Endodermal cell (in vitro differentiated cells): Measurements from ENCODE around the gene DDX39B. TPM values are rescaled to one million over a fixed set of nuclear protein-coding genes. Genes with fewer than 3 reads are reported as not detected.
A peak's percentile ranks its signal among the peaks of the same experiment; 100 is the strongest.

Experiments used
- DNase-seq: peaks from one replicate; pipeline ENCODE4 v3.0.0-alpha.2; 2017
- H3K27ac ChIP-seq: 2 replicates; pipeline ENCODE4 v1.5.1; 2013; ENCODE audit warnings: mild to moderate bottlenecking, low read depth, low read length, moderate library complexity
- H3K27me3 ChIP-seq: 2 replicates; pipeline ENCODE4 v1.6.1; 2013; ENCODE audit warnings: mild to moderate bottlenecking, low read length, moderate library complexity; ENCODE audit not compliant: insufficient read depth, control insufficient read depth, poor library complexity, severe bottlenecking
- H3K36me3 ChIP-seq: 2 replicates; pipeline ENCODE4 v1.7.0; 2013; ENCODE audit warnings: mild to moderate bottlenecking, low read length, moderate library complexity; ENCODE audit not compliant: control insufficient read depth, insufficient read depth
- H3K4me1 ChIP-seq: one replicate; pipeline ENCODE4 v1.7.0; 2013; ENCODE audit warnings: low read length; ENCODE audit not compliant: control insufficient read depth, insufficient read depth
- H3K4me3 ChIP-seq: 2 replicates; pipeline ENCODE4 v1.5.1; 2013; ENCODE audit warnings: mild to moderate bottlenecking, low read length, moderate library complexity
- H3K9ac ChIP-seq: 2 replicates; pipeline ENCODE4 v1.6.1; 2013; ENCODE audit warnings: mild to moderate bottlenecking, low read length, moderate library complexity; ENCODE audit not compliant: poor library complexity, severe bottlenecking; ENCODE audit errors: extremely low read depth
- H3K9me3 ChIP-seq: 2 replicates; pipeline ENCODE4 v1.6.1; 2013; ENCODE audit warnings: mild to moderate bottlenecking, low read length, moderate library complexity; ENCODE audit not compliant: control insufficient read depth
- H3K27ac Mint-ChIP-seq: 2 replicates; pipeline ENCODE4 v1.8.0; 2020; ENCODE audit warnings: mixed read lengths
- H3K27me3 Mint-ChIP-seq: 2 replicates; pipeline ENCODE4 v1.8.0; 2021; ENCODE audit warnings: mild to moderate bottlenecking, mixed read lengths; ENCODE audit not compliant: insufficient read depth
- H3K36me3 Mint-ChIP-seq: 2 replicates; pipeline ENCODE4 v1.8.0; 2020; ENCODE audit warnings: low read depth, mixed read lengths
- H3K4me1 Mint-ChIP-seq: 2 replicates; pipeline ENCODE4 v1.8.0; 2020; ENCODE audit warnings: mixed read lengths
- H3K4me3 Mint-ChIP-seq: 2 replicates; pipeline ENCODE4 v1.8.0; 2020; ENCODE audit warnings: mild to moderate bottlenecking, moderate library complexity, mixed read lengths
- H3K9me3 Mint-ChIP-seq: 2 replicates; pipeline ENCODE4 v1.8.0; 2020; ENCODE audit warnings: mild to moderate bottlenecking, mixed read lengths
- WGBS, 2 experiments: methylation state at CpG; one replicate each; pipeline versions ENCODE4 v1.1.5 to v1.1.7; 2013; ENCODE audit warnings: missing lambda C conversion rate in 2 of 2, mixed read lengths in 1 of 2; ENCODE audit not compliant: insufficient coverage in 1 of 2, insufficient read length in 1 of 2; 5-methylcytosine and 5-hydroxymethylcytosine counted together
- total RNA-seq, 2 donors: library from RNA; stranded (reverse); fragmentation: NEBNext Ultra II Directional in 1 of 2; extraction: Animal tissue kit (Norgen Biotek cat#: 25700) in 1 of 2; gene quantifications; 2 replicates in 1 of 2; 3 replicates in 1 of 2; pipeline ENCODE4 v1.2.1, GENCODE V29; 2021
- TF ChIP-seq, protein P1 (sequence below): fragments of 200-600 bp; sonication (generic); conservative IDR thresholded peaks from 2 replicates; pipeline ENCODE4 v1.5.0; 2021; ENCODE audit warnings: antibody characterized with exemption, mild to moderate bottlenecking

Gene DDX39B
- total RNA-seq, 2 donors from 2014 or later, result 572 to 654 TPM

DNA sequence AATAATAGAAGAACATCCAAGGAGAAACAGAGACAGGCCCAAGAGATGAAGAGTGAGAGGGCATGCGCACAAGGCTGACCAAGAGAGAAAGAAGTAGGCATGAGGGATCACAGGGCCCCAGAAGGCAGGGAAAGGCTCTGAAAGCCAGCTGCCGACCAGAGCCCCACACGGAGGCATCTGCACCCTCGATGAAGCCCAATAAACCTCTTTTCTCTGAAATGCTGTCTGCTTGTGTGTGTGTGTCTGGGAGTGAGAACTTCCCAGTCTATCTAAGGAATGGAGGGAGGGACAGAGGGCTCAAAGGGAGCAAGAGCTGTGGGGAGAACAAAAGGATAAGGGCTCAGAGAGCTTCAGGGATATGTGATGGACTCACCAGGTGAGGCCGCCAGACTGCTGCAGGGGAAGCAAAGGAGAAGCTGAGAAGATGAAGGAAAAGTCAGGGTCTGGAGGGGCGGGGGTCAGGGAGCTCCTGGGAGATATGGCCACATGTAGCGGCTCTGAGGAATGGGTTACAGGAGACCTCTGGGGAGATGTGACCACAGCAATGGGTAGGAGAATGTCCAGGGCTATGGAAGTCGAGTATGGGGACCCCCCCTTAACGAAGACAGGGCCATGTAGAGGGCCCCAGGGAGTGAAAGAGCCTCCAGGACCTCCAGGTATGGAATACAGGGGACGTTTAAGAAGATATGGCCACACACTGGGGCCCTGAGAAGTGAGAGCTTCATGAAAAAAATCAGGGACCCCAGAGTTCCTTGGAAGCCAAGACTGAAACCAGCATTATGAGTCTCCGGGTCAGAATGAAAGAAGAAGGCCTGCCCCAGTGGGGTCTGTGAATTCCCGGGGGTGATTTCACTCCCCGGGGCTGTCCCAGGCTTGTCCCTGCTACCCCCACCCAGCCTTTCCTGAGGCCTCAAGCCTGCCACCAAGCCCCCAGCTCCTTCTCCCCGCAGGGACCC, 32.6 kb upstream of the DDX39B start:
- Histone ChIP-seq H3K27me3 (no peaks in the 10 kb centered on the region), H3K4me3 (no peak overlapping the region), H3K36me3 (no peaks in the 10 kb centered on the region), H3K9ac (peak overlapping the region; percentile 11), H3K9me3 (no peaks in the 10 kb centered on the region), H3K27ac (no peak overlapping the region), H3K4me1 (peaks cover 6% of the 10 kb centered on the region)
- Mint-ChIP-seq H3K4me1 (peaks cover 7% of the 10 kb centered on the region), H3K36me3 (no peaks in the 10 kb centered on the region), H3K9me3 (no peaks in the 10 kb centered on the region), H3K27ac (no peak overlapping the region), H3K4me3 (no peak overlapping the region), H3K27me3 (peaks cover 28% of the 10 kb centered on the region)
- TF ChIP-seq, protein P1, sequence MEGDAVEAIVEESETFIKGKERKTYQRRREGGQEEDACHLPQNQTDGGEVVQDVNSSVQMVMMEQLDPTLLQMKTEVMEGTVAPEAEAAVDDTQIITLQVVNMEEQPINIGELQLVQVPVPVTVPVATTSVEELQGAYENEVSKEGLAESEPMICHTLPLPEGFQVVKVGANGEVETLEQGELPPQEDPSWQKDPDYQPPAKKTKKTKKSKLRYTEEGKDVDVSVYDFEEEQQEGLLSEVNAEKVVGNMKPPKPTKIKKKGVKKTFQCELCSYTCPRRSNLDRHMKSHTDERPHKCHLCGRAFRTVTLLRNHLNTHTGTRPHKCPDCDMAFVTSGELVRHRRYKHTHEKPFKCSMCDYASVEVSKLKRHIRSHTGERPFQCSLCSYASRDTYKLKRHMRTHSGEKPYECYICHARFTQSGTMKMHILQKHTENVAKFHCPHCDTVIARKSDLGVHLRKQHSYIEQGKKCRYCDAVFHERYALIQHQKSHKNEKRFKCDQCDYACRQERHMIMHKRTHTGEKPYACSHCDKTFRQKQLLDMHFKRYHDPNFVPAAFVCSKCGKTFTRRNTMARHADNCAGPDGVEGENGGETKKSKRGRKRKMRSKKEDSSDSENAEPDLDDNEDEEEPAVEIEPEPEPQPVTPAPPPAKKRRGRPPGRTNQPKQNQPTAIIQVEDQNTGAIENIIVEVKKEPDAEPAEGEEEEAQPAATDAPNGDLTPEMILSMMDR, result peak; percentile 50
- DNase-seq, result peak; percentile 70
- WGBS, 2 experiments, result 92% methylated on average over 7 to 14 of the region's 14 CpGs

DNA sequence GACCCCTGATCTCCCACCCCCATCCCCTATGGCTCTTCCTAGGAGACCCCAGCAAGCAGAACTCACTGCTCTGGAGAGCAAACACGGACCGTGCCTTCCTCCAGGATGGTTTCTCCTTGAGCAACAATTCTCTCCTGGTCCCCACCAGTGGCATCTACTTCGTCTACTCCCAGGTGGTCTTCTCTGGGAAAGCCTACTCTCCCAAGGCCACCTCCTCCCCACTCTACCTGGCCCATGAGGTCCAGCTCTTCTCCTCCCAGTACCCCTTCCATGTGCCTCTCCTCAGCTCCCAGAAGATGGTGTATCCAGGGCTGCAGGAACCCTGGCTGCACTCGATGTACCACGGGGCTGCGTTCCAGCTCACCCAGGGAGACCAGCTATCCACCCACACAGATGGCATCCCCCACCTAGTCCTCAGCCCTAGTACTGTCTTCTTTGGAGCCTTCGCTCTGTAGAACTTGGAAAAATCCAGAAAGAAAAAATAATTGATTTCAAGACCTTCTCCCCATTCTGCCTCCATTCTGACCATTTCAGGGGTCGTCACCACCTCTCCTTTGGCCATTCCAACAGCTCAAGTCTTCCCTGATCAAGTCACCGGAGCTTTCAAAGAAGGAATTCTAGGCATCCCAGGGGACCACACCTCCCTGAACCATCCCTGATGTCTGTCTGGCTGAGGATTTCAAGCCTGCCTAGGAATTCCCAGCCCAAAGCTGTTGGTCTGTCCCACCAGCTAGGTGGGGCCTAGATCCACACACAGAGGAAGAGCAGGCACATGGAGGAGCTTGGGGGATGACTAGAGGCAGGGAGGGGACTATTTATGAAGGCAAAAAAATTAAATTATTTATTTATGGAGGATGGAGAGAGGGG, 31.7 kb upstream of the DDX39B start:
- H3K27ac ChIP-seq, result no peak overlapping the region
- no peak overlapping the region for H3K27ac Mint-ChIP-seq
- no peaks in the 10 kb centered on the region for H3K36me3 ChIP-seq
- no peaks in the 10 kb centered on the region for H3K27me3 ChIP-seq
- DNase-seq, result no peak
- H3K4me1 ChIP-seq, result peaks cover 6% of the 10 kb centered on the region
- H3K9me3 ChIP-seq, result no peaks in the 10 kb centered on the region
- peaks cover 7% of the 10 kb centered on the region for H3K4me1 Mint-ChIP-seq
- peak overlapping the region; percentile 11 for H3K9ac ChIP-seq
- H3K4me3 Mint-ChIP-seq, result no peak overlapping the region
- peaks cover 28% of the 10 kb centered on the region for H3K27me3 Mint-ChIP-seq
- no peak overlapping the region for H3K4me3 ChIP-seq
- TF ChIP-seq, protein P1, result no peak
- 72 to 87% methylated on average over 3 to 9 of the region's 9 CpGs for WGBS, 2 experiments
- no peaks in the 10 kb centered on the region for H3K9me3 Mint-ChIP-seq
- H3K36me3 Mint-ChIP-seq, result no peaks in the 10 kb centered on the region

DNA sequence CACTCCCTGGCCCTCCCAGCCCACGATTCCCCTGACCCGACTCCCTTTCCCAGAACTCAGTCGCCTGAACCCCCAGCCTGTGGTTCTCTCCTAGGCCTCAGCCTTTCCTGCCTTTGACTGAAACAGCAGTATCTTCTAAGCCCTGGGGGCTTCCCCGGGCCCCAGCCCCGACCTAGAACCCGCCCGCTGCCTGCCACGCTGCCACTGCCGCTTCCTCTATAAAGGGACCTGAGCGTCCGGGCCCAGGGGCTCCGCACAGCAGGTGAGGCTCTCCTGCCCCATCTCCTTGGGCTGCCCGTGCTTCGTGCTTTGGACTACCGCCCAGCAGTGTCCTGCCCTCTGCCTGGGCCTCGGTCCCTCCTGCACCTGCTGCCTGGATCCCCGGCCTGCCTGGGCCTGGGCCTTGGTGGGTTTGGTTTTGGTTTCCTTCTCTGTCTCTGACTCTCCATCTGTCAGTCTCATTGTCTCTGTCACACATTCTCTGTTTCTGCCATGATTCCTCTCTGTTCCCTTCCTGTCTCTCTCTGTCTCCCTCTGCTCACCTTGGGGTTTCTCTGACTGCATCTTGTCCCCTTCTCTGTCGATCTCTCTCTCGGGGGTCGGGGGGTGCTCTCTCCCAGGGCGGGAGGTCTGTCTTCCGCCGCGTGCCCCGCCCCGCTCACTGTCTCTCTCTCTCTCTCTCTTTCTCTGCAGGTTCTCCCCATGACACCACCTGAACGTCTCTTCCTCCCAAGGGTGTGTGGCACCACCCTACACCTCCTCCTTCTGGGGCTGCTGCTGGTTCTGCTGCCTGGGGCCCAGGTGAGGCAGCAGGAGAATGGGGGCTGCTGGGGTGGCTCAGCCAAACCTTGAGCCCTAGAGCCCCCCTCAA, 30.5 kb upstream of the DDX39B start, which contains the start of gene LTA:
Gene LTA, plus strand, starts transcription at position 249 of the 871 bp plus-strand sequence. Its CDS starts 454 bp downstream, at position 703.
- 93 to 97% methylated on average over 20 to 27 of the region's 27 CpGs for WGBS, 2 experiments

More for the DNA sequence above, 30.5 kb upstream of the DDX39B start, which contains the start of gene LTA:
- Mint-ChIP-seq H3K27me3 (peaks cover 26% of the 10 kb centered on the region), H3K36me3 (no peaks in the 10 kb centered on the region), H3K27ac (no peak within 1 kb of the TSS), H3K4me3 (no peak within 1 kb of the TSS), H3K4me1 (peaks cover 7% of the 10 kb centered on the region), H3K9me3 (no peaks in the 10 kb centered on the region)
- Histone ChIP-seq H3K4me1 (peaks cover 6% of the 10 kb centered on the region), H3K4me3 (no peak within 1 kb of the TSS), H3K27me3 (no peaks in the 10 kb centered on the region), H3K27ac (no peak within 1 kb of the TSS), H3K9ac (no peak within 1 kb of the TSS), H3K9me3 (no peaks in the 10 kb centered on the region), H3K36me3 (no peaks in the 10 kb centered on the region)
- TF ChIP-seq, protein P1, result no peak
- no peak for DNase-seq
